Stimulated activated CD4-positive, alpha-beta T cell treated with anti-CD3 and anti-CD28 coated beads, Interleukin-1b, Interleukin-23, amount 100 ng/mL, for 4 hours (primary cell): ENCODE results near the gene SUV39H2.
"Not testable (repeated sequence)": the region's sequence is repeated elsewhere in the genome, so short reads cannot be mapped to it uniquely, and the experiment has no call there.

Source experiments
- DNase-seq, 2 donors: peaks; one replicate each; pipeline ENCODE4 v3.0.0-alpha.2; 2020; ENCODE audit warnings: low read depth in 2 of 2

SUV39H2 gene

GRCh38 chr10:14878266-14879123 is at the start of gene SUV39H2:
Gene SUV39H2, plus strand, starts transcription at chr10:14878866. Its CDS starts 23 bp downstream, at chr10:14878889.
- peak; percentile 89 to 93 for DNase-seq

- DNase-seq = no peak
These were observed 45.6 kb upstream of the SUV39H2 start for GRCh38 chr10:14833106-14833505.

- no peak for DNase-seq
These were observed 42.5 kb upstream of the SUV39H2 start for GRCh38 chr10:14836208-14836607.

DNA sequence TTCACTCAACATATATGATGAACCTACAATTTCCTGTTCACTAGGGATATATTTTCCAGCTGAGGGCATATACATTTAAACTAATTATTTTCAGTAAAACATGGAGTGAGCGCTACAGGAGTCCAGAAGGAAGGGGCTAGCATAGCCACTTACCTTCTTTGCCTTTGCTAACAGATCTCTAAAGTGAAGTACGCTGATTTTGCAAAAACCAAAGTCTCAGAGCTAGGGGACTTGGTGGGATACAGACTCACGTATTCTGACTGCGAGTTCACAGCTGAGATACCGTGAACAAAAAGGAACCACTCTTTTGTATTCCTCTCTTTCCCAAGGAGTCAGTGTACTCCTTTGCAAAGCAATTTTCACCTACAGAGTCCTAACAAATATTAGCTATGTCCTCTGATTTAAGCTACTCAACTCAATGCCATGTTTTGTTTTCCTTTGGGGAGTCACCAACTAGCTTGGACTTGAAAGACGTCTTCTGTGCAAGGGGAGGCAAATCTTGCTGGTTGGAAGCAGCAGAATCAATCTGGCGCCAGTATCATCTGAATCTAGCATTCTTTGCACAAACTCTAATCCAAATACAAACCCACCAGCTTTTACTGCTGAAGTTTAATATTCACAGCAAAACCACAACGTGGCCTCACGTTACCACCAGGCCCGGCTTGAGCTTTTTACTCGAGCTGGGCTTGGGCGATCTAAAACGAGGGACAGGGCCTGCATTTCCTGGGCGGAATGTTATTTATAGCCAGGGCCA is 41.5 kb upstream of the SUV39H2 start:
- no peak for DNase-seq

- DNase-seq = peak; percentile 99
These were observed 40.7 kb upstream of the SUV39H2 start, which contains the start of the genes CDNF, HSPA14 and MSANTD7 for GRCh38 chr10:14837757-14838581. Gene CDNF, minus strand, starts transcription at chr10:14838037. Its CDS starts 91 bp downstream, at chr10:14837946. Gene HSPA14, plus strand, starts transcription at chr10:14838306. Its CDS starts 97 bp downstream, at chr10:14838403. Gene MSANTD7, plus strand, starts transcription at chr10:14838306. Its CDS starts 3,979 bp downstream, at chr10:14842285.

DNA sequence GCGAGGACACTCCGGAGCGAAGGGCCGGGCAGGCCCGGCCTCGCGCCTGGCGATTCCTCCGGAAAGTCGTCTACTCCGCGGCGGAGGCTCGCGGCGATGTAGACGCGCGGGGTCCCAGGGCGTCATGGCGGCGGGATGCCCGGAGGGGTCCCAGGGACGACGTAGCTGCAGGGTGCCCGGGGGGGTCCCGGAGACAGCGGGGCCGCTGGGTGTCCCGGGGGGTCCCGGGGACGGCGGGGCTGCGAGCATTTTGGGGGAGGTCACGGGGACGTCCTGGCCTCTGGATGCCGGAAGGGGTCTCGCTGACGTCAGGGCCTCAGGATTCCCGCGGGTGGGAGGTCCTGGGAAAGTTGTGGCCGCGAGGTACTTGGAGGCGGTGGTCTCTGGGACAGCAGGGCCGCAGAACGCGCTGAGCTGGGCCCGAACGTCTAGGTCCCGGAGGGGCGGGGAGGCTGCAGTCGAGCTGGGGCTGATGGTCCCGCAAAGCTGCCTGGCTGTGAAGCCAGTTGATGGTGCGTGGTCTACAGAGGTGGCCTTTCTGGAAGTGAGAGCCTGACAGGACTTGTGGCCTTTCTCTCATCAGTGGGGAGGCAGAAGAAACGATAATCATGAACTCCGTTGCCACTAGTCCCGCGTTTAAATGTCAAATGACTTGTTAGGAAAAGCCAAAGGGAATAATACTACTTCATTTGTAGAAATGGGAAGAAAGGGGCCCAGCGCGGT is 39.9 kb upstream of the SUV39H2 start:
- DNase-seq = peak in 1 of 2 donors; percentile 23

GRCh38 chr10:14839305-14839695 is 39.4 kb upstream of the SUV39H2 start:
- DNase-seq = no peak

DNA sequence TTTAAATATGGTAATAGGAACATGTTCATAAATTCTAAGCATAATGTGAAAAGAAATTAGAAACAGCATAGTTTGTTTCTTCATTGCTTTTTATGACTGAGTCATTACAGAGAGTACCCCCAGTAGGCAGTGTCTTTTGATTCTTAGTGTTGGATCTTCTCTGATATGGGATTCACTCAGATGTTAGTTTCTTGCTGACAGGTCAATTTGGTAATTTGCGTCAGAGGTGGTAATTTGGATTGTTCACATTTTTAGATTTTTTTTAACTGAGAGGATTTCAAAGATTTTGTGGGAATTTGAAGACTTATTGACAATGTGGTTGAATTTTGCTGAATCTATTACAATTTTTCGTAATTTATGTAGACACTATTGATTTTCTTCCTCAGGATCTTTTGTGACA is 38.5 kb upstream of the SUV39H2 start:
- DNase-seq = no peak

- DNase-seq = no peak
These were observed 35.2 kb upstream of the SUV39H2 start for GRCh38 chr10:14843327-14843988.

DNA sequence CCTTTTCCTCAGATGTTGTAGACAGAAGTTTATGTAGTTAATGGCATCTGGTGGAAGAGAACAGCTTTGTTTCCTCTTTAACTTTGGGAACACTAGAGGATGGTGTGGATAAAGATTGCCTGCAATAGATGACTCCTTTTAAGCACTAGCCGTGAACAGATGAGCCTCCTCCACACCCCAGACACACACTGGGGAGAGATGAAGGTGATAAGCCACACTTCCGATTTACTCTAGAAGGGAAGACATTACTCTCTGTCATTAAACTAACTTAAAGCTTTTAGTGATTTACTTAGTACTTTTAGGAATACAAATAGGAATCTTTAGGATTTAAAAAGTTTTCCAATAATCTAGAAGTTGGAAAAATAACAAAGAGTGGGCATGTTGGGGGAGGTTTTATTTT is 33.7 kb upstream of the SUV39H2 start:
- DNase-seq = no peak

- DNase-seq = no peak
These were observed 26.4 kb upstream of the SUV39H2 start for GRCh38 chr10:14852236-14852635.

GRCh38 chr10:14855453-14855852 is 23.2 kb upstream of the SUV39H2 start:
- no peak for DNase-seq

- no peak for DNase-seq
These were observed 20.2 kb upstream of the SUV39H2 start for GRCh38 chr10:14858338-14858960.

GRCh38 chr10:14859043-14859442 is 19.6 kb upstream of the SUV39H2 start:
- no peak for DNase-seq

DNA sequence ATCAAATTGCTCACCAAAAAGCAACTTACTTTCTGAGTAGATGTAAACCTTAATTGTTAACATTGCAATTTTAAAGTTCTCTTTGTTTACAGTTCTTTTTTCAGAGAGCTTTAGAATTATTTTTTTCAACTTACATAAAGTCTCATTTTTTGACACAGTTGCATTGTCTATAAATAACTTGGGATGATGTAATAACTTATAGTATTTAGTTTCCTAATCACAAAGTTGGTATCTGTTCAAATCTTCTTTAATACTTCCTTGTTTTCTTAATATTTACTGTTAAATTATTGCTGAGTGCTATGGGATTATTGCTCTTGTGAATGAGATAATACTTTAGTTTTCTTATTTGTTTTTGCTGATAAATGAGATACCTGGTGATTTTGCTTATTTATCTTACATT is 18.9 kb upstream of the SUV39H2 start:
- DNase-seq = no peak

GRCh38 chr10:14860791-14861190 is 17.9 kb upstream of the SUV39H2 start:
- no peak for DNase-seq

GRCh38 chr10:14864466-14864865 is 14.2 kb upstream of the SUV39H2 start:
- not testable (repeated sequence) for DNase-seq

DNA sequence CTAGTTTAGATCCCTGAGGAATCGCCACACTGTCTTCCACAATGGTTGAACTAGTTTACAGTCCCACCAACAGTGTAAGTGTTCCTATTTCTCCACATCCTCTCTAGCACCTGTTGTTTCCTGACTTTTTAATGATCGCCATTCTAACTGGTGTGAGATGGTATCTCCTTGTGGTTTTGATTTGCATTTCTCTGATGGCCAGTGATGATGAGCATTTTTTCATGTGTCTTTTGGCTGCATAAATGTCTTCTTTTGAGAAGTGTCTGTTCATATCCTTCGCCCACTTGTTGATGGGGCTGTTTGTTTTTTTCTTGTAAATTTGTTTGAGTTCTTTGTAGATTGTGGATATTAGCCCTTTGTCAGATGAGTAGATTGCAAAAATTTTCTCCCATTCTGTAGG is 13.8 kb upstream of the SUV39H2 start:
- DNase-seq = not testable (repeated sequence)

GRCh38 chr10:14873090-14873760 is 5.4 kb upstream of the SUV39H2 start:
- no peak for DNase-seq
